Fibroblast of the aortic adventitia (primary cell): ENCODE data around the gene EMC8. TPM values are rescaled to one million over a fixed set of nuclear protein-coding genes. Genes with fewer than 3 reads are reported as not detected.

Experiments
- DNase-seq: peaks from one replicate; pipeline ENCODE4 v3.0.0-alpha.2; 2010; ENCODE audit warnings: low read depth
- H3K4me3 ChIP-seq: 2 replicates; pipeline ENCODE4 v1.5.1; 2011; ENCODE audit warnings: low read depth, mild to moderate bottlenecking, control low read depth, low read length, moderate library complexity
- CTCF ChIP-seq: IDR thresholded peaks from 2 replicates; pipeline ENCODE4 v1.5.1; 2011; ENCODE audit warnings: mild to moderate bottlenecking, low read length, control low read depth, inconsistent platforms; ENCODE audit not compliant: insufficient read depth
- total RNA-seq: library from RNA; depleted of rRNA; stranded (reverse); fragments of >200 nt; gene quantifications from 2 replicates; pipeline ENCODE4 v1.2.3, GENCODE V29; 2012; ENCODE audit warnings: low replicate concordance

Gene EMC8
- total RNA-seq, 1 donor, result 23.8 TPM

- no peak overlapping the region for H3K4me3 ChIP-seq
- DNase-seq, result no peak
- TF ChIP-seq CTCF, result no peak
Observed at GRCh38 chr16:85738923-85739715, 60.2 kb downstream of the EMC8 start.

- TF ChIP-seq CTCF, result no peak
- DNase-seq, result no peak
- H3K4me3 ChIP-seq, result no peak overlapping the region
Observed at GRCh38 chr16:85736921-85737320, 62.4 kb downstream of the EMC8 start.

GRCh38 chr16:85735946-85736345, 63.4 kb downstream of the EMC8 start:
- H3K4me3 ChIP-seq, result no peak overlapping the region
- TF ChIP-seq CTCF, result no peak
- no peak for DNase-seq

GRCh38 chr16:85735225-85735635, 64.1 kb downstream of the EMC8 start:
- H3K4me3 ChIP-seq, result no peak overlapping the region
- no peak for TF ChIP-seq CTCF
- no peak for DNase-seq

- TF ChIP-seq CTCF, result no peak
Observed at GRCh38 chr16:85734311-85735017, 64.9 kb downstream of the EMC8 start.

GRCh38 chr16:85733839-85734170, 65.5 kb downstream of the EMC8 start:
- no peak for DNase-seq
- no peak overlapping the region for H3K4me3 ChIP-seq
- TF ChIP-seq CTCF, result no peak

More at GRCh38 chr16:85734311-85735017, 64.9 kb downstream of the EMC8 start:
- no peak for DNase-seq
- H3K4me3 ChIP-seq, result no peak overlapping the region
